Right atrium auricular region (tissue), 2 donors: ENCODE measurements around the gene DIP2B. TPM values are rescaled to one million over a fixed set of nuclear protein-coding genes. Genes with fewer than 3 reads are reported as not detected.

ENCODE experiments used
- DNase-seq: peaks from one replicate; pipeline ENCODE4 v3.0.0-alpha.2; 2019; ENCODE audit warnings: low spot score
- H3K27ac ChIP-seq, 2 donors: fragments of 200-600 bp; sonication (generic); 1 replicate in 1 of 2; 2 replicates in 1 of 2; pipeline ENCODE4 v1.5.1; 2016 to 2019
- H3K27me3 ChIP-seq, 2 donors: fragments of 200-600 bp; sonication (generic); one replicate each; pipeline versions ENCODE4 v1.5.1 to v1.6.0; 2017 to 2019
- H3K36me3 ChIP-seq: fragments of 200-600 bp; sonication (generic); one replicate; pipeline ENCODE4 v1.5.1; 2016
- H3K4me1 ChIP-seq, 2 donors: fragments of 200-600 bp; sonication (generic); one replicate each; pipeline versions ENCODE4 v1.5.1 to v1.6.0; 2017 to 2019
- H3K4me3 ChIP-seq, 2 donors: fragments of 200-600 bp; sonication (generic); 1 replicate in 1 of 2; 2 replicates in 1 of 2; pipeline ENCODE4 v1.5.1; 2017 to 2019; ENCODE audit warnings: mild to moderate bottlenecking in 1 of 2, moderate library complexity in 1 of 2
- H3K9me3 ChIP-seq, 2 donors: fragments of 200-600 bp; sonication (generic); one replicate each; pipeline ENCODE4 v1.5.1; 2019
- total RNA-seq, 2 donors: library from RNA; depleted of rRNA; stranded (reverse); fragments of >200 nt; gene quantifications; one replicate each; pipeline ENCODE4 v1.1.0, GENCODE V29; 2016
- TF ChIP-seq, protein P1 (sequence below), 2 donors: fragments of 200-600 bp; sonication (generic); IDR thresholded peaks; one replicate each; pipeline ENCODE4 v1.5.1; 2019; ENCODE audit warnings: antibody characterized with exemption in 2 of 2

The DIP2B gene
- total RNA-seq, 2 donors from 2014 or later: 11.6 to 15.2 TPM

DNA sequence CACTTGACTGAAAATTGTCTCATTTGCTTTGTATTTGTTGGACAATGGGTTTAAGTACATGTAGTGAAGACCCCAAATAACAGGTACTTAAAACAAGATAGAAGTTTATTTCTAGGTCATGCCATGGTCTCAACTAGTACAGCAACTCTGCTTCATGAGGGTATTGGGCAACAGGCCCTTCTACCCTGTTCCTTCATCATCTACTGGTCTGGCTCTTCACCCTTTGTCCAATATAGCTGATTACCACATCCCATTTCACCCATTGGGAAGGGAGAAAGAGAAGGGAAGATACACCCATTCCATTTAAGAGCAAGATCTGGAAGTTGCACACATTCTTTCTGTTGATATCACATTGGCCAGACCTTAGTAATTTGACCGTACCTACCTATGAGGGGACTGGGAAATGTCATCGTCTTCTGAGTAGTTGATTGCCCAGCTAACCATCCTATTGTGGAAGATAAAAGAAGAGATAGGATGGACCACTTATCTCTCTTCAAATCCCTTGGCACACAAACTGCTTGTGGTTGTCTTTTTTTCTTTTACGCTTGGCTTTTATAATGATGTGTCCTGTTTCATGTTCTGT, 104.6 kb downstream of the DIP2B start:
- TF ChIP-seq, protein P1, sequence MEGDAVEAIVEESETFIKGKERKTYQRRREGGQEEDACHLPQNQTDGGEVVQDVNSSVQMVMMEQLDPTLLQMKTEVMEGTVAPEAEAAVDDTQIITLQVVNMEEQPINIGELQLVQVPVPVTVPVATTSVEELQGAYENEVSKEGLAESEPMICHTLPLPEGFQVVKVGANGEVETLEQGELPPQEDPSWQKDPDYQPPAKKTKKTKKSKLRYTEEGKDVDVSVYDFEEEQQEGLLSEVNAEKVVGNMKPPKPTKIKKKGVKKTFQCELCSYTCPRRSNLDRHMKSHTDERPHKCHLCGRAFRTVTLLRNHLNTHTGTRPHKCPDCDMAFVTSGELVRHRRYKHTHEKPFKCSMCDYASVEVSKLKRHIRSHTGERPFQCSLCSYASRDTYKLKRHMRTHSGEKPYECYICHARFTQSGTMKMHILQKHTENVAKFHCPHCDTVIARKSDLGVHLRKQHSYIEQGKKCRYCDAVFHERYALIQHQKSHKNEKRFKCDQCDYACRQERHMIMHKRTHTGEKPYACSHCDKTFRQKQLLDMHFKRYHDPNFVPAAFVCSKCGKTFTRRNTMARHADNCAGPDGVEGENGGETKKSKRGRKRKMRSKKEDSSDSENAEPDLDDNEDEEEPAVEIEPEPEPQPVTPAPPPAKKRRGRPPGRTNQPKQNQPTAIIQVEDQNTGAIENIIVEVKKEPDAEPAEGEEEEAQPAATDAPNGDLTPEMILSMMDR (IDR thresholded peaks at IDR 0.05): no peak
- no peaks in the 10 kb centered on the region for H3K36me3 ChIP-seq
- no peak overlapping the region for H3K4me3 ChIP-seq
- no peak for DNase-seq
- peaks cover 0 to 16% of the 10 kb centered on the region in 2 donors for H3K4me1 ChIP-seq
- H3K9me3 ChIP-seq: no peaks in the 10 kb centered on the region
- H3K27ac ChIP-seq: no peak overlapping the region
- H3K27me3 ChIP-seq: no peaks in the 10 kb centered on the region

DNA sequence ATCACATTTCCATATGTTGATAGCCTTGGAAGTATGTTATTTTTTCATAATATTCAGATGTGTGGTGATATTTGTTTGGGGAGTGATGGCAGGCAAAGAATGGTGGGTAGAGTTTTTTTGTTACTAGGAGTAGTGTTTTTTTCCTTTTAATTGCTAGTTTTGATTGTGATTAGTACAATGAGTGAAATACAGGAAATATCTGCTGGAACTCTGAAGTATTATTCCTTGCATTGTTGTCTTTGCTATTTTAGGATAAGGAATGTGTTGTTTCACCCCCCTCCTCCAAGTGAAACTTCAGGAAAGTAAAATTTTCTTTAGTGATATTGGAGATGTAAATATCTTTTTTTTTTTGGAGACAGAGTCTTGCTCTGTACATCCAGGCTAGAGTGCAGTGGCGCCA, 105.4 kb downstream of the DIP2B start:
- DNase-seq: no peak
- H3K36me3 ChIP-seq: no peaks in the 10 kb centered on the region
- no peaks in the 10 kb centered on the region for H3K27me3 ChIP-seq
- no peak overlapping the region for H3K4me3 ChIP-seq
- H3K27ac ChIP-seq: no peak overlapping the region
- TF ChIP-seq, protein P1 (IDR thresholded peaks at IDR 0.05): no peak
- H3K9me3 ChIP-seq: no peaks in the 10 kb centered on the region
- peaks cover 0 to 21% of the 10 kb centered on the region in 2 donors for H3K4me1 ChIP-seq

GRCh38 chr12:50611021-50611744, 106.4 kb downstream of the DIP2B start:
- Histone ChIP-seq H3K27ac (no peak overlapping the region), H3K27me3 (no peaks in the 10 kb centered on the region), H3K4me1 (peaks cover 0 to 21% of the 10 kb centered on the region in 2 donors), H3K36me3 (no peaks in the 10 kb centered on the region), H3K4me3 (no peak overlapping the region), H3K9me3 (no peaks in the 10 kb centered on the region)
- TF ChIP-seq, protein P1 (IDR thresholded peaks at IDR 0.05): no peak
- no peak for DNase-seq

DNA sequence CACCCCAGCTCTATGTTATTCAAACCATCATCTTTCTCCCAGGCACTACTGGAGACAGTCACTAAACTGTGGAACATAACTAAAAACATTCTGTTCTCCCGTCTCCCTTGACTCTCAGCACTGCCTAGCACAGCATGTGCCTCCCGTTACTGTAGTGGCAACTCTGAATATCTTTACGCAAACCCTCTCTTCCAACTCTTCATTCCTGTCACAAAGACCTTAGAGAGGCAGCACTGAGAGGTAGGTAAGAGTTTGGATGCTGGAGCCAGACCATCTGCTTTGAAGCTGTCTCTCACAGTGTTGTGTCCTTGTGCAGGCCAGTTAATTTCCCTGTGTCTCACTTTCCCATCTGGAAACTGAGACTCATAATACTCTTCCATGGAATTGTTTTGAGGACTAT, 108.1 kb downstream of the DIP2B start:
- Histone ChIP-seq H3K27me3 (no peaks in the 10 kb centered on the region), H3K36me3 (no peaks in the 10 kb centered on the region), H3K9me3 (no peaks in the 10 kb centered on the region), H3K4me1 (peaks cover 0 to 21% of the 10 kb centered on the region in 2 donors), H3K27ac (no peak overlapping the region), H3K4me3 (no peak overlapping the region)
- TF ChIP-seq, protein P1 (IDR thresholded peaks at IDR 0.05): no peak
- no peak for DNase-seq

GRCh38 chr12:50613463-50613862, 108.7 kb downstream of the DIP2B start:
- H3K27me3 ChIP-seq: no peaks in the 10 kb centered on the region
- no peaks in the 10 kb centered on the region for H3K9me3 ChIP-seq
- peak overlapping the region in 1 of 2 donors; percentile 39 for H3K27ac ChIP-seq
- H3K36me3 ChIP-seq: no peaks in the 10 kb centered on the region
- H3K4me3 ChIP-seq: no peak overlapping the region
- peaks cover 0 to 21% of the 10 kb centered on the region in 2 donors for H3K4me1 ChIP-seq
- no peak for DNase-seq
- TF ChIP-seq, protein P1 (IDR thresholded peaks at IDR 0.05): no peak
